Osteocyte (in vitro differentiated cells): ENCODE data around the gene SLC4A1. TPM values are rescaled to one million over a fixed set of nuclear protein-coding genes. Genes with fewer than 3 reads are reported as not detected.
"Not testable (repeated sequence)": the region's sequence is repeated elsewhere in the genome, so short reads cannot be mapped to it uniquely, and the experiment has no call there.

Experiments used
- DNase-seq: peaks from one replicate; pipeline ENCODE4 v3.0.0; 2021; ENCODE audit warnings: mixed read lengths; ENCODE audit not compliant: unreplicated experiment; ENCODE audit errors: extremely low spot score
- H3K27ac Mint-ChIP-seq: one replicate; pipeline ENCODE4 v1.8.0; 2021; ENCODE audit warnings: mild to moderate bottlenecking, mixed read lengths; ENCODE audit not compliant: unreplicated experiment
- H3K27me3 Mint-ChIP-seq: one replicate; pipeline ENCODE4 v1.8.0; 2021; ENCODE audit warnings: mixed read lengths; ENCODE audit not compliant: unreplicated experiment
- H3K36me3 Mint-ChIP-seq: one replicate; pipeline ENCODE4 v1.8.0; 2021; ENCODE audit warnings: mixed read lengths; ENCODE audit not compliant: unreplicated experiment
- H3K4me1 Mint-ChIP-seq: one replicate; pipeline ENCODE4 v1.8.0; 2021; ENCODE audit warnings: mixed read lengths; ENCODE audit not compliant: unreplicated experiment
- H3K4me3 Mint-ChIP-seq: one replicate; pipeline ENCODE4 v1.8.0; 2021; ENCODE audit warnings: mild to moderate bottlenecking, moderate library complexity, mixed read lengths; ENCODE audit not compliant: unreplicated experiment
- H3K9me3 Mint-ChIP-seq: one replicate; pipeline ENCODE4 v1.8.0; 2021; ENCODE audit warnings: mixed read lengths; ENCODE audit not compliant: unreplicated experiment
- total RNA-seq: library from RNA; stranded (reverse); gene quantifications from 2 replicates; pipeline ENCODE4 v1.2.1, GENCODE V29; 2021
- TF ChIP-seq, protein P1 (sequence below): fragments of 200-600 bp; sonication (generic); IDR thresholded peaks from 2 replicates; pipeline ENCODE4 v1.5.0; 2021; ENCODE audit warnings: antibody characterized with exemption, mild to moderate bottlenecking, moderate library complexity

Gene SLC4A1
- total RNA-seq, 1 donor from 2014 or later = not detected

DNA sequence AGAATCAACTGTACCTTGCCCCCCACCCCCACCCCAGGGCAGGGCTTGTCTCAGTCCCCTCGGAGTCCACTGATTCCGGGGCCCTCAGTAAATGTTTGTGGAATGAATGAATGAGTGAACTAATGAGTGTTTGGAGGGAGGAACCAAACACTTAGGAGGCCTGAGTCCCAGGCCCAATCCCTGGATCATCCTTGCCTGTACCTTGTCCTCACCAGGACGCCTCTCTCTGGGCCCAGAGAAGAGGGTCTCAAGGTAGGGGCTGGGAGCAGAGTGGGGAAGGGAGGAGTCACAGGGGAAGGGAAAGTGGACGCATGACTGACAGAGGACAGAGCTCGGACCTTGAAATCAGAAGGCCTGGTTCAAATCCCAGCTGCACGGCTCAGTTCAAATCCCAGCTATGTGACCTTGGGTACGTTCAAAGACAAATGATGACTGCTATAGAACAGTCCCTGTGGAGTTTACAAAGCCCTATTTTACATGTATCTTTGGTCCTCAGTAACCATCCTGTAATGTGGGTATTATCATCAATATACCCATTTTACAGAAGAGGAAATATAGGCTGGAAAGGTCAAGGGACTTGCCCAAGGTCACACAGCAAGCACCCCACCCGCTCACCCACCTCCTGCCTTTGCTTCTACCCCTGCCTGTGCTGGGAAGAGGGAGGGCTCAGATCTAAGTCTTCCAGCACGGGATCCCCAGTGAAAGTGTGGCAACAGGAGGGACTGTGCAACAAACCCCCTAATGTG, 18.3 kb downstream of the SLC4A1 start:
- no peaks in the 10 kb centered on the region for H3K4me1 Mint-ChIP-seq
- no peaks in the 10 kb centered on the region for H3K36me3 Mint-ChIP-seq
- TF ChIP-seq, protein P1, sequence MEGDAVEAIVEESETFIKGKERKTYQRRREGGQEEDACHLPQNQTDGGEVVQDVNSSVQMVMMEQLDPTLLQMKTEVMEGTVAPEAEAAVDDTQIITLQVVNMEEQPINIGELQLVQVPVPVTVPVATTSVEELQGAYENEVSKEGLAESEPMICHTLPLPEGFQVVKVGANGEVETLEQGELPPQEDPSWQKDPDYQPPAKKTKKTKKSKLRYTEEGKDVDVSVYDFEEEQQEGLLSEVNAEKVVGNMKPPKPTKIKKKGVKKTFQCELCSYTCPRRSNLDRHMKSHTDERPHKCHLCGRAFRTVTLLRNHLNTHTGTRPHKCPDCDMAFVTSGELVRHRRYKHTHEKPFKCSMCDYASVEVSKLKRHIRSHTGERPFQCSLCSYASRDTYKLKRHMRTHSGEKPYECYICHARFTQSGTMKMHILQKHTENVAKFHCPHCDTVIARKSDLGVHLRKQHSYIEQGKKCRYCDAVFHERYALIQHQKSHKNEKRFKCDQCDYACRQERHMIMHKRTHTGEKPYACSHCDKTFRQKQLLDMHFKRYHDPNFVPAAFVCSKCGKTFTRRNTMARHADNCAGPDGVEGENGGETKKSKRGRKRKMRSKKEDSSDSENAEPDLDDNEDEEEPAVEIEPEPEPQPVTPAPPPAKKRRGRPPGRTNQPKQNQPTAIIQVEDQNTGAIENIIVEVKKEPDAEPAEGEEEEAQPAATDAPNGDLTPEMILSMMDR = no peak
- H3K4me3 Mint-ChIP-seq = no peak overlapping the region
- DNase-seq = no peak
- H3K9me3 Mint-ChIP-seq = no peaks in the 10 kb centered on the region
- peaks cover 5% of the 10 kb centered on the region for H3K27me3 Mint-ChIP-seq
- no peak overlapping the region for H3K27ac Mint-ChIP-seq

DNA sequence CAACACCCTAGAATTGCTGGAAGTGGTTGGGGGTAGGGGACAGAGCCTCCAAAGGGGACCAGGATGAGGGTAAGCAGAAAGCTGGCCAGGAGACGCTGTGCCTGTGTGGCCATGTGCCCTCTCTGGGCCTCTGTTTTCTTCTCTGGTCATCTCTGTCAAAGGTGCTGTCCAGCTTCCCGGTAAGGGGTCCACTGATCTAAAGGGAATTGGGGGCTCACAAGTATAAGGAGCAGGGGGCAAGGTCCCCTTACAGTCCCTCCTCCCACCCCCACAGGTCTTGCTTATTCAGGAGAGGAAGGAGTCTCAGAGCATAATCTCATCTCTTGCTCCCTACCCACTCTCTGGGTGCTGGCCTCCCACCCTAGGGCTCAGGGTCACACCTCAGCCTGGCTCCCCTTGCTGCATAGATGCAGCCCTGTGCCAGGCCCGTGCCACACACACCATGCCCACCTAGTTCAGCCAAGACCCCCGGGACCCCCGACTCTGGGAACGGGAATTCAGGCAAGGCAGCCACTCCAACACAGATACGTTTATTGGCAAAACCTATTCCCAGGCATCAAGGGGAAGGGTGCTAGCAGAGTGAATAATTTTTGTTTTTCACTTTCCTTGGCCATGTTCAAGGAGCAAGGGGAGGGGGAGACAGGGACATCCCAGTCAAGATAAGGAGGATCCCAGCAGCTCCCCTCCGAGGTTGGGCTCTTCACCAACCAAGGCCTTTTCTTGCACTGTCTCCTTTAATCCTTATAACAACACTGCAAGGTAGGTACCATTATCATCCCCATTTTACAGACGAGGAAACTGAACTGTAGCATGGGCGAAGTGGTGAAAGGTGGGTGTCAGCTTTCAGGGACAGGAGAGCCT, 19.8 kb downstream of the SLC4A1 start:
- TF ChIP-seq, protein P1 = no peak
- Mint-ChIP-seq H3K9me3 (no peaks in the 10 kb centered on the region), H3K36me3 (no peaks in the 10 kb centered on the region), H3K27ac (no peak overlapping the region), H3K4me3 (no peak overlapping the region), H3K27me3 (no peaks in the 10 kb centered on the region), H3K4me1 (no peaks in the 10 kb centered on the region)
- DNase-seq = no peak

GRCh38 chr17:44247440-44247841, 20.5 kb downstream of the SLC4A1 start:
- no peak for DNase-seq
- Mint-ChIP-seq H3K4me3 (no peak overlapping the region), H3K36me3 (no peaks in the 10 kb centered on the region), H3K27ac (no peak overlapping the region), H3K4me1 (no peaks in the 10 kb centered on the region), H3K27me3 (no peaks in the 10 kb centered on the region), H3K9me3 (no peaks in the 10 kb centered on the region)
- TF ChIP-seq, protein P1 = no peak

GRCh38 chr17:44241106-44241624, 26.8 kb downstream of the SLC4A1 start:
- Mint-ChIP-seq H3K27ac (no peak overlapping the region), H3K36me3 (no peaks in the 10 kb centered on the region), H3K4me3 (no peak overlapping the region), H3K4me1 (no peaks in the 10 kb centered on the region), H3K9me3 (no peaks in the 10 kb centered on the region), H3K27me3 (no peaks in the 10 kb centered on the region)
- no peak for DNase-seq
- TF ChIP-seq, protein P1 = no peak

DNA sequence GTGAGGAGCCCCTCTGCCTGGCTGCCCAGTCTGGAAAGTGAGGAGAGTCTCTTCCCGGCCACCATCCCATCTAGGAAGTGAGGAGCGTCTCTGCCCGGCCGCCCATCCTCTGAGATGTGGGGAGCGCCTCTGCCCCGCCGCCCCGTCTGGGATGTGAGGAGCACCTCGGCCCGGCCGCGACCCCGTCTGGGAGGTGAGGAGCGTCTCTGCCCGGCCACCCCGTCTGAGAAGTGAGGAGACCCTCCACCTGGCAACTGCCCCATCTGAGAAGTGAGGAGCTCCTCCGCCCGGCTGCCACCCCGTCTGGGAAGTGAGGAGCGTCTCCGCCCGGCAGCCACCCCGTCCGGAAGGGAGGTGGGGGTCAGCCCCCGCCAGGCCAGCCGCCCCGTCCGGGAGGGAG, 30.0 kb downstream of the SLC4A1 start:
- H3K4me3 Mint-ChIP-seq, H3K36me3 Mint-ChIP-seq, H3K9me3 Mint-ChIP-seq, H3K27me3 Mint-ChIP-seq, DNase-seq, H3K27ac Mint-ChIP-seq: not testable (repeated sequence)
- peaks cover 11% of the 10 kb centered on the region for H3K4me1 Mint-ChIP-seq
